Ovary (tissue), 3 donors: ENCODE results near the gene DHX29.

ENCODE experiments used
- CTCF ChIP-seq, 3 donors: fragments of 450-650 bp in 2 of 3; fragments of 200-600 bp in 1 of 3; IDR thresholded peaks; one replicate each; pipeline versions ENCODE4 v1.5.1 to v1.8.0; 2016 to 2022; ENCODE audit warnings: antibody characterized with exemption in 3 of 3, mild to moderate bottlenecking in 1 of 3
- POLR2A ChIP-seq: fragments of 450-650 bp; IDR thresholded peaks from one replicate; pipeline ENCODE4 v1.6.1; 2017; ENCODE audit warnings: antibody characterized with exemption, mild to moderate bottlenecking, moderate library complexity
- donor health status: DM: no; HTN: no; CAD: no.

- no peak for TF ChIP-seq CTCF (IDR thresholded peaks at IDR 0.05)
- TF ChIP-seq POLR2A = no peak
Measured at GRCh38 chr5:55276771-55277170, 30.7 kb downstream of the DHX29 start.
